ENCODE measurements around the gene TMEM60. TPM values are rescaled to one million over a fixed set of nuclear protein-coding genes. Genes with fewer than 3 reads are reported as not detected.

The TMEM60 gene
- total and polyA plus RNA-seq, 9 donors: 8.1 to 30.9 (median 15.0) TPM

- 84 to 98% (median 90%) methylated on average over 1 of the region's 1 CpG for WGBS, 3 donors
These were observed 33.7 kb upstream of the TMEM60 start for GRCh38 chr7:77831953-77832352.

GRCh38 chr7:77831481-77831880, 33.2 kb upstream of the TMEM60 start:
- Histone ChIP-seq H3K4me1 (ENCODE audit: insufficient read depth) (no peaks in the 10 kb centered on the region), H3K27me3 (no peaks in the 10 kb centered on the region), H3K9me3 (peaks cover 0 to 3% of the 10 kb centered on the region in 2 donors), H3K36me3 (no peaks in the 10 kb centered on the region), H3K4me3 (no peak overlapping the region), H3K27ac (no peak overlapping the region)
- TF ChIP-seq EP300 (IDR thresholded peaks at IDR 0.05) (no peak), CTCF (IDR thresholded peaks at IDR 0.05) (no peak), POLR2A (IDR thresholded peaks at IDR 0.05) (no peak)
- intact Hi-C loops (cut with DNase I): no loop called here
- whole genome bisulfite sequencing, 3 donors: 96 to 98% (median 97%) methylated on average over 7 of the region's 7 CpGs
- no peak for DNase-seq

More at GRCh38 chr7:77831953-77832352, 33.7 kb upstream of the TMEM60 start:
- H3K36me3 ChIP-seq: no peaks in the 10 kb centered on the region
- no peaks in the 10 kb centered on the region for H3K27me3 ChIP-seq
- peaks cover 0 to 3% of the 10 kb centered on the region in 2 donors for H3K9me3 ChIP-seq
- intact Hi-C loops (cut with DNase I): no loop called here
- H3K4me1 ChIP-seq (ENCODE audit: insufficient read depth): no peaks in the 10 kb centered on the region
- no peak for DNase-seq
- H3K4me3 ChIP-seq: no peak overlapping the region
- no peak overlapping the region for H3K27ac ChIP-seq
- TF ChIP-seq EP300 (IDR thresholded peaks at IDR 0.05): no peak
- TF ChIP-seq CTCF (IDR thresholded peaks at IDR 0.05): no peak
- no peak for TF ChIP-seq POLR2A (IDR thresholded peaks at IDR 0.05)

- H3K27me3 ChIP-seq: no peaks in the 10 kb centered on the region
- TF ChIP-seq EP300 (IDR thresholded peaks at IDR 0.05): no peak
- TF ChIP-seq POLR2A (IDR thresholded peaks at IDR 0.05): no peak
- no peak for TF ChIP-seq CTCF (IDR thresholded peaks at IDR 0.05)
- no peak for DNase-seq
- WGBS, 3 donors: 92 to 94% (median 94%) methylated on average over 8 of the region's 8 CpGs
- H3K4me3 ChIP-seq: no peak overlapping the region
- H3K9me3 ChIP-seq: peaks cover 0 to 3% of the 10 kb centered on the region in 2 donors
- intact Hi-C loops (cut with DNase I): no loop called here
- no peak overlapping the region for H3K27ac ChIP-seq
- H3K36me3 ChIP-seq: no peaks in the 10 kb centered on the region
- H3K4me1 ChIP-seq (ENCODE audit: insufficient read depth): no peaks in the 10 kb centered on the region
These were observed 32.6 kb upstream of the TMEM60 start for GRCh38 chr7:77830649-77831355.

GRCh38 chr7:77827999-77828398, 29.8 kb upstream of the TMEM60 start:
- H3K27me3 ChIP-seq: no peaks in the 10 kb centered on the region
- no peak for DNase-seq
- intact Hi-C loops (cut with DNase I): no loop called here
- no peak overlapping the region for H3K27ac ChIP-seq
- H3K4me3 ChIP-seq: no peak overlapping the region
- peaks cover 0 to 3% of the 10 kb centered on the region in 2 donors for H3K9me3 ChIP-seq
- H3K36me3 ChIP-seq: no peaks in the 10 kb centered on the region
- TF ChIP-seq CTCF (IDR thresholded peaks at IDR 0.05) (no peak), POLR2A (IDR thresholded peaks at IDR 0.05) (no peak), EP300 (IDR thresholded peaks at IDR 0.05) (no peak)
- H3K4me1 ChIP-seq (ENCODE audit: insufficient read depth): no peaks in the 10 kb centered on the region
- WGBS, 3 donors: 65 to 76% (median 67%) methylated on average over 2 of the region's 2 CpGs
